K562 (cell line): ENCODE measurements around the gene BTLA. TPM values are rescaled to one million over a fixed set of nuclear protein-coding genes. Genes with fewer than 3 reads are reported as not detected.

Source experiments
- ATAC-seq: fragments of 200-7000 bp; cut with Tn5 transposase; 3 replicates; pipeline ENCODE4 v1.9.1; 2020; ENCODE audit warnings: moderate library complexity
- BruUV-seq: library from RNA; stranded (reverse); fragments of 400-500 nt; replicated peaks from 2 replicates; lab custom pipeline; 2021; lab: Mats Ljungman, UMichigan
- CTCF ChIA-PET: fragments of 300-600 bp; formaldehyde crosslinking; extraction: SDS; loops from one replicate; lab custom pipeline; 2021; ENCODE audit warnings: low intra/inter-chr PET ratio; lab: Yijun Ruan, JAX
- POLR2A ChIA-PET: fragments of 300-600, 350-650 bp; sonication (Branson Sonifier 250); formaldehyde crosslinking; extraction: SDS; loops from one replicate; lab custom pipeline; 2021; ENCODE audit warnings: antibody characterized with exemption, inconsistent platforms; lab: Yijun Ruan, JAX
- DNase-seq, 4 experiments: peaks; one replicate each; pipeline versions ENCODE4 v3.0.0 to v3.0.0-alpha.2; 2011 to 2018; ENCODE audit warnings: low spot score in 3 of 4, mixed read lengths in 3 of 4; ENCODE audit errors: extremely low read depth in 1 of 4
- FAIRE-seq: peaks from 2 replicates; lab custom pipeline; 2011; peaks lifted over from hg19 to GRCh38; lab: Jason Lieb, UNC
- H2AFZ ChIP-seq: 2 replicates; pipeline ENCODE4 v1.6.0; 2011; ENCODE audit warnings: low read depth, low read length, control low read depth, inconsistent platforms
- H3K27ac ChIP-seq: fragments of 200-600 bp; 3 replicates; pipeline ENCODE4 v1.8.0; 2011; ENCODE audit warnings: low read depth, mild to moderate bottlenecking, control low read depth, inconsistent platforms, low read length, moderate library complexity, mixed read lengths; ENCODE audit errors: extremely low read depth
- H3K27me3 ChIP-seq, 2 experiments: fragments of 300-600 bp in 1 of 2; 2 replicates in 1 of 2; 3 replicates in 1 of 2; pipeline versions ENCODE4 v1.6.0 to v1.8.0; 2011; ENCODE audit warnings: inconsistent platforms in 2 of 2, low read length in 2 of 2, mild to moderate bottlenecking in 1 of 2, mixed read lengths in 1 of 2, moderate library complexity in 1 of 2; ENCODE audit not compliant: control insufficient read depth in 2 of 2, insufficient read depth in 2 of 2
- H3K36me3 ChIP-seq: fragments of 300-600 bp; 3 replicates; pipeline ENCODE4 v1.8.0; 2011; ENCODE audit warnings: mild to moderate bottlenecking, low read length, inconsistent platforms; ENCODE audit not compliant: control insufficient read depth, insufficient read depth
- H3K4me1 ChIP-seq, 2 experiments: fragments of 200-600 bp in 1 of 2; replicated peaks in 1 of 2; 2 replicates in 1 of 2; 3 replicates in 1 of 2; pipeline versions ENCODE4 v1.5.1 to v1.8.0; 2011; ENCODE audit warnings: inconsistent platforms in 2 of 2, low read length in 2 of 2, mild to moderate bottlenecking in 1 of 2, mixed read lengths in 1 of 2, moderate library complexity in 1 of 2; ENCODE audit not compliant: control insufficient read depth in 2 of 2, insufficient read depth in 2 of 2
- H3K4me2 ChIP-seq: 2 replicates; pipeline ENCODE4 v1.6.1; 2011; ENCODE audit warnings: low read length, control low read depth, inconsistent platforms, mixed read lengths; ENCODE audit not compliant: insufficient read depth
- H3K4me3 ChIP-seq: fragments of 200-600 bp; sonication (generic), shearing (Covaris generic); 2 replicates; pipeline ENCODE4 v1.5.1; 2016; ENCODE audit warnings: control low read depth, inconsistent platforms
- H3K79me2 ChIP-seq: fragments of 200-600 bp; 3 replicates; pipeline ENCODE4 v1.8.0; 2011; ENCODE audit warnings: low read length, inconsistent platforms; ENCODE audit not compliant: control insufficient read depth, insufficient read depth
- H3K9ac ChIP-seq, 2 experiments: 2 replicates each; pipeline versions ENCODE4 v1.6.0 to v1.6.1; 2011; ENCODE audit warnings: low read depth in 2 of 2, low read length in 2 of 2, control low read depth in 1 of 2, inconsistent platforms in 1 of 2, mild to moderate bottlenecking in 1 of 2, mixed read lengths in 1 of 2; ENCODE audit not compliant: insufficient read depth in 1 of 2
- H3K9me1 ChIP-seq: one replicate; pipeline ENCODE4 v1.6.0; 2011; ENCODE audit warnings: inconsistent platforms, mild to moderate bottlenecking, low read length, moderate library complexity; ENCODE audit not compliant: control insufficient read depth, insufficient read depth
- H3K9me3 ChIP-seq: replicated peaks from 2 replicates; pipeline ENCODE4 v1.5.1; 2011; ENCODE audit warnings: low read depth, low read length, inconsistent platforms; ENCODE audit not compliant: control insufficient read depth, insufficient read depth
- H4K20me1 ChIP-seq: replicated peaks from 2 replicates; pipeline ENCODE4 v1.6.1; 2011; ENCODE audit warnings: low read length, inconsistent platforms, mixed read lengths; ENCODE audit not compliant: control insufficient read depth, insufficient read depth
- C11orf30 ChIP-seq: fragments of 450-650 bp; IDR thresholded peaks from 2 replicates; pipeline ENCODE4 v1.6.1; 2016; ENCODE audit warnings: low read depth, mild to moderate bottlenecking
- FOSL1 ChIP-seq: fragments of 200-800 bp; sonication (Bioruptor generic); conservative IDR thresholded peaks from 2 replicates; pipeline ENCODE4 v1.6.1; 2016; ENCODE audit warnings: missing genetic modification characterization, missing compliant biosample characterization
- MAFF ChIP-seq: IDR thresholded peaks from 2 replicates; pipeline ENCODE4 v1.6.1; 2012; ENCODE audit warnings: low read length, improper control_type of control experiment
- MAFG ChIP-seq: fragments of 450-650 bp; conservative IDR thresholded peaks from 2 replicates; pipeline ENCODE4 v1.6.1; 2016; ENCODE audit warnings: missing genetic modification characterization, missing compliant biosample characterization
- NFYB ChIP-seq: IDR thresholded peaks from 2 replicates; pipeline ENCODE4 v1.6.1; 2011; ENCODE audit warnings: mild to moderate bottlenecking, moderate library complexity; ENCODE audit not compliant: insufficient read length; ENCODE audit errors: extremely low read depth
- POU5F1 ChIP-seq: fragments of 150-350 bp; IDR thresholded peaks from 2 replicates; pipeline ENCODE4 v1.6.1; 2014; ENCODE audit warnings: borderline replicate concordance, low read length, low read depth, mild to moderate bottlenecking; ENCODE audit not compliant: partially characterized antibody
- PPARD ChIP-seq: fragments of 250-450 bp; sonication (Bioruptor Pico); IDR thresholded peaks from 2 replicates; pipeline ENCODE4 v1.8.0; 2022; ENCODE audit warnings: inconsistent platforms, mild to moderate bottlenecking, moderate library complexity
- SP1 ChIP-seq: sonication (generic); formaldehyde crosslinking; IDR thresholded peaks from 2 replicates; pipeline ENCODE4 v1.8.1; 2022; ENCODE audit warnings: mild to moderate bottlenecking, missing genetic modification reagents
- STAG1 ChIP-seq: sonication (generic); formaldehyde crosslinking; IDR thresholded peaks from 2 replicates; pipeline ENCODE4 v1.5.0; 2020; ENCODE audit warnings: missing genetic modification reagents, borderline replicate concordance
- TFAP4 ChIP-seq: sonication (generic); formaldehyde crosslinking; IDR thresholded peaks from 2 replicates; pipeline ENCODE4 v1.8.0; 2022; ENCODE audit warnings: missing genetic modification reagents, mild to moderate bottlenecking, moderate library complexity, borderline replicate concordance
- ZC3H8 ChIP-seq: fragments of 450-650 bp; IDR thresholded peaks from 2 replicates; pipeline ENCODE4 v1.6.1; 2017
- ZKSCAN1 ChIP-seq: fragments of 150-350 bp; IDR thresholded peaks from 2 replicates; pipeline ENCODE4 v1.6.1; 2016; ENCODE audit warnings: low read depth, low read length
- ZKSCAN3 ChIP-seq: fragments of 250-450 bp; sonication (Bioruptor Pico); IDR thresholded peaks from 2 replicates; pipeline ENCODE4 v1.4.0; 2020
- ZNF12 ChIP-seq: sonication (generic); formaldehyde crosslinking; IDR thresholded peaks from 2 replicates; pipeline ENCODE4 v1.4.0; 2020; ENCODE audit warnings: mild to moderate bottlenecking, missing genetic modification reagents
- ZNF121 ChIP-seq: sonication (generic); formaldehyde crosslinking; conservative IDR thresholded peaks from 2 replicates; pipeline ENCODE4 v1.8.0; 2022; ENCODE audit warnings: missing genetic modification reagents
- ZNF561 ChIP-seq: fragments of 450-650 bp; formaldehyde crosslinking; conservative IDR thresholded peaks from 2 replicates; pipeline ENCODE4 v1.4.0; 2020; ENCODE audit warnings: mild to moderate bottlenecking, moderate library complexity
- ZNF639 ChIP-seq, 2 experiments: fragments of 200-800 bp in 1 of 2; sonication (Bioruptor generic) in 1 of 2; sonication (generic) in 1 of 2; formaldehyde crosslinking in 1 of 2; IDR thresholded peaks in 1 of 2; conservative IDR thresholded peaks in 1 of 2; 2 replicates each; pipeline versions ENCODE4 v1.5.0 to v1.6.1; 2016 to 2020; ENCODE audit warnings: missing compliant biosample characterization in 1 of 2, missing genetic modification characterization in 1 of 2, missing genetic modification reagents in 1 of 2
- ZNF655 ChIP-seq: fragments of 250-450 bp; sonication (Bioruptor Pico); IDR thresholded peaks from 2 replicates; pipeline ENCODE4 v1.5.0; 2021
- WGBS: fragments of 100-300 bp; shearing (Covaris generic); methylation state at CpG from one replicate; pipeline ENCODE4 v1.1.6; 2016; ENCODE audit warnings: low coverage, mixed read lengths; ENCODE audit not compliant: insufficient coverage; ENCODE audit errors: missing lambda C conversion rate; 5-methylcytosine and 5-hydroxymethylcytosine counted together
- in situ Hi-C: fragments of 300-500 bp; cut with MboI; formaldehyde crosslinking; loops from 4 replicates; pipeline ENCODE4 v1.15.0; 2018; ENCODE audit warnings: inconsistent platforms, mixed read lengths
- intact Hi-C: fragments of 100-400 bp; cut with micrococcal nuclease; formaldehyde crosslinking; loops from 2 replicates; pipeline ENCODE4 v1.14.2; 2022
- polyA plus RNA-seq, 8 experiments: library from polyadenylated mRNA; depleted of rRNA in 4 of 8; stranded (reverse) in 5 of 8; unstranded in 3 of 8; fragments of >200 nt; fragmentation: Nextera tagmentation in 2 of 8; fragmentation: Illumina TruSeq in 1 of 8; extraction: Ambion mirVana in 2 of 8; extraction: Trizol in 1 of 8; gene quantifications; 2 replicates each; pipeline versions ENCODE4 v1.2.1 to v1.2.3, GENCODE V29; 2011 to 2014; ENCODE audit warnings: inconsistent platforms in 1 of 8, missing spikeins in 1 of 8
- total RNA-seq, 7 experiments: library from RNA; depleted of rRNA in 6 of 7; stranded (reverse); fragments of >200 nt in 6 of 7; fragmentation: Illumina TruSeq in 2 of 7; extraction: Trizol in 2 of 7; gene quantifications; 2 replicates each; pipeline versions ENCODE4 v1.2.1 to v1.2.3, GENCODE V29; 2011 to 2021; ENCODE audit warnings: low replicate concordance in 1 of 7

The BTLA gene
- total and polyA plus RNA-seq, 9 of the 15 experiments (the other 6 are each of a cell fraction or from before 2014, with no cell fraction given), result 0.22 TPM; not detected in 8

DNA sequence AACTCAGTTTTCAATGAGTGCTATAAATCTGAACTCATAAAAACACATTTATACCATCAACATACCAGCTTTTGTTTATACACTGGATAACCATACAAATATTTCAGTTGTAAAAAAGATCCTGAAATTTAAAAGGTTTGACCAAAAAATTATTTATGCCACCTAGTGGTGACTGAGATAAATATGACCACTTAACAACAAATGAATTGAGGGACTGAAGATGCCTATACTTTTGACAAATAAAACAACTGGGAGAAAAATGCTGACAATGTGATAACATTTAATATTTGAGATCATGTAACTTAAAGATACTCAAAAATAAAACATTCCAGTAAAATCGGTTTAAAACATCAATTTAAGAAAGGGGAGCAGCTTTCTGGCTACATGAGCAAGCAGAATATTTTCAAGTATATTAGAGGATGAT lies 32.1 kb upstream of the BTLA start:
- intact Hi-C loops (no loop called here), in situ Hi-C loops (no loop called here)
- Histone ChIP-seq H3K79me2 (no peaks in the 10 kb centered on the region), H4K20me1 (no peaks in the 10 kb centered on the region), H2AFZ (no peak overlapping the region), H3K9me1 (no peaks in the 10 kb centered on the region), H3K27ac (no peak overlapping the region), H3K36me3 (peaks cover 50% of the 10 kb centered on the region), H3K27me3 (no peaks in the 10 kb centered on the region), H3K4me1 (no peaks in the 10 kb centered on the region), H3K4me2 (no peak overlapping the region), H3K4me3 (no peak overlapping the region), H3K9me3 (no peaks in the 10 kb centered on the region), H3K9ac (no peak overlapping the region)
- 8% methylated on average over 1 of the region's 1 CpG for WGBS
- no peak for ATAC-seq
- DNase-seq, result peak; percentile 7 to 17 (median 10)
- FAIRE-seq, result no peak
- BruUV-seq, result no TSS peak
- POLR2A ChIA-PET, result no interaction called here
- CTCF ChIA-PET, result no interaction called here
- TF ChIP-seq STAG1 (CRISPR knock-in tag) (no peak), POU5F1 (no peak), NFYB (no peak), TFAP4 (no peak), MAFF (peak; percentile 64; the same call in 1 of the 2 replicates), ZNF655 (no peak), SP1 (CRISPR knock-in tag) (no peak), C11orf30 (peak; percentile 84), ZKSCAN1 (no peak), PPARD (CRISPR knock-in tag) (no peak), FOSL1 (tag) (no peak), MAFG (peak; percentile 70), ZNF561 (no peak), ZNF639 (CRISPR knock-in tag; conservative IDR thresholded peaks at IDR 0.05 in 1 of 2, IDR thresholded peaks at IDR 0.05 in 1 of 2) (no peak), ZNF121 (no peak), ZNF12 (CRISPR knock-in tag) (no peak), ZC3H8 (no peak), ZKSCAN3 (no peak)
